HG03139 (cell line): Measurements from ENCODE around the gene XPO4.
"Not testable (repeated sequence)": the region's sequence is repeated elsewhere in the genome, so short reads cannot be mapped to it uniquely, and the experiment has no call there.

Source experiments
- ATAC-seq: cut with Tn5 transposase; IDR thresholded peaks from one replicate; pipeline ENCODE4 v1.9.1; 2021; ENCODE audit not compliant: unreplicated experiment

Gene XPO4

DNA sequence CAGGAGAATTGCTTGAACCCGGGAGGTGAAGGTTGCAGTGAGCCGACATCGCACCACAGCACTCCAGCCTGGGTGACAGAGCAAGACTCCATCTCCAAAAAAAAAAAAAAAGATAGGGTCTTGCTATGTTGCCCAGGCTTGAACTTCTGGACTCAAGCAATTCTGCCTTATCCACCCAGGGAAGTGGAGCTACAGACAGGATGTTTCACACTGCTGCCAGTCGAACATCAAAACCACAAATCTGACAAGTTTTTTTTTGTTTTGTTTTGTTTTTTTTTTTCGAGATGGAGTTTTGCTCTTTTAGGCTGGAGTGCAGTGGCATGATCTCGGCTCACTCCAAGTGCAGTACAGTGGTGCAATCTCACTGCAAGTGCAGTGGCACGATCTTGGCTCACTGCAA, 10.8 kb downstream of the XPO4 start:
- no peak for ATAC-seq

DNA sequence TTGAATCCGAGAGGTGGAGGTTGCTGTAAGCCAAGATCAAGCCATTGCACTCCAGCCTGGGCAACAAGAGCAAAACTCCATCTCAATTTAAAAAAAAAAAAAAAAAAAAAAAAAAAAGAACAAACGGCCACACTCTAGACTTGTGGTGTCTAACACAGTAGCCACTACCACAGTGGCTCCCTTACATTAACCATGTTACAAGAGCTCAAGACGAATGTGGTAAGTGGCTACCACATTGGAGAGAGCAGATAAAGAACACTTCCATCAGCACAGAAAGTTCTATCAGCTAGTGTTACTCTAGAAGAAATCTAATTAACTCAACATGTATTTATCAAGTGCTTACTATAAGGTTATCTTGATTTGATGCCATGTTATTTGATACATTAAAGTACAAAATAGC, 11.5 kb downstream of the XPO4 start:
- no peak for ATAC-seq

DNA sequence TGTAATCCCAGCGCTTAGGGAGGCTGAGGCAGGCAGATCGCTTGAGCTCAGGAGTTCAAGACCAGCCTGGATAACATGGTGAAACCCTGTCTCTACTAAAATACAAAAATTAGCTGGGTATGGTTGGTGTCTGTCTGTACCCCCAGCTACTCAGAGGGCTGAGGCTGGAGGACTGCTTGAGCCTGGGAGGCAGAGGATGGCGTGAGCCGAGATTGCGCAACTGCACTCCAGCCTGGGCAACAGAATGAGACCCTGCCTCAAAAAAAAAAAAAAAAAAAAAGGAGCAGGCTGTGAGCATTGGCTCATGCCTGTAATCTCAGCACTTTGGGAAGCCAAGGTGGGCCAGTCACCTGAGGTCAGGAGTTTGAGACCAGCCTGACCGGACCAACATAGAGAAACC, 12.0 kb downstream of the XPO4 start:
- not testable (repeated sequence) for ATAC-seq

DNA sequence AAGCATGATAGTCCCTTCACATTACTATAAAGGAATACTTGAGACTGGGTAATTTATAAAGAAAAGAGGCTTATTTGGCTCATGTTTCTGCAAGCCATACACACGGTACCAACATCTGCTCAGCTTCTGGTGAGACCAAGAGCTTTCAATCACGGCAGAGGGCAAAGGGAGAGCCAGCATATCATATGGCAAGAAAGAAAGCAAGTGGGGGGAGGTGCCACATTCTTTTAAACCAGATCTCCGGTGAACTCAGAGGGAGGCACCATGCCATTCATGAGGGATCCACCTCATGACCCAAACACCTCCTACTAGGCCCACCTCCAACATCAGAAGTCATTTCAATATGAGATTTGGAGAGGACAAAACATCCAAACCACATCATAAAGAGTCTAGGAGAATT, 20.3 kb downstream of the XPO4 start:
- ATAC-seq: no peak

DNA sequence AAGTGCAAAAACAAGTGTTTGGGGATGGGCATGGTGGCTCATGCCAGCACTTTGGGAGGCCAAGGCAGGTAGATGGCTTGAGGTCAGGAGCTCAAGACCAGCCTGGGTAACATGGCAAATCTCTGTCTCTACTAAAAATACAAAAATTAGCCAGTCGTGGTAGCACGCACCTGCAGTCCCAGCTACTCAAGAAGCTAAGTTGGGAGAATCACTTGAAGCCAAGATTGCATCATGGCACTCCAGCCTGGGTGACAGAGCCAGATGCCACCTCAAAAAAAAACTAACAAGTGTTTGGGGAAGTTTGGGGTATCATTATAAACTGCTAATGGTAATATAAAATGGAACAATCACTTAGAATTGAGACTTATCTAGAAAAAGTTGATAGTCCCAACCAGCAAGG, 24.6 kb downstream of the XPO4 start:
- no peak for ATAC-seq

DNA sequence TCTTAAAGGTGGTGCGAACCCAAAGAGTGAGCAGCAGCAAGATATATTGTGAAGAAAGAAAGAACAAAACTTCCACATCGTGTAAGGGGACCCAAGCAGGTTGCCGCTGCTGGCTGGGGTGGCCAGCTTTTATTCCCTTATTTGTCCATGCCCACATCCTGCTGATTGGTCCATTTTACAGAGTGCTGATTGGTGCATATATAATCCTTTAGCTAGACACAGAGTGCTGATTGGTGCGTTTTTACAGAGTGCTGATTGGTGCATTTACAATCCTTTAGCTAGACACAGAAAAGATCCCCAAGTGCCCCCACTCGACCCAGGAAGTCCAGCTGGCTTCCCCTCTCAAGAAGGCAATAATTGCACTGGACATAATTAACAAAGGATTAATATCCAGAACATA, 25.7 kb downstream of the XPO4 start:
- ATAC-seq: not testable (repeated sequence)

DNA sequence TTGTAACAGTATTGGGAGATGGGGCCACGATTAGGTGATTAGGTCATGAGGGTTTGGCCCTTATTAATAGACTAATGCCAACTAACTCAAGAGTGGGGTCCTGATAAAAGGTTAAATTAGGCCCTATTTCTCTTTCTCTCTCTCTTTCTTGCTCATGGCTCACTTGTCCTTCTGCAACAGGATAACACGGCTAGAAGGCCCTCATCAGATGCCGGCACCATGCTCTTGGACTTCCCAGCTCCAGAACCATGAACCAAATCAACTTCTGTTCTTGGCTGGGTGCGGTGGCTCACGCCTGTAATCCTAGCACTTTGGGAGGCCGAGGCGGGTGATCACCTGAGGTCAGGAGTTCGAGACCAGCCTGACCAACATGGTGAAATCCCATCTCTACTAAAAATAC, 28.1 kb downstream of the XPO4 start:
- ATAC-seq: not testable (repeated sequence)

DNA sequence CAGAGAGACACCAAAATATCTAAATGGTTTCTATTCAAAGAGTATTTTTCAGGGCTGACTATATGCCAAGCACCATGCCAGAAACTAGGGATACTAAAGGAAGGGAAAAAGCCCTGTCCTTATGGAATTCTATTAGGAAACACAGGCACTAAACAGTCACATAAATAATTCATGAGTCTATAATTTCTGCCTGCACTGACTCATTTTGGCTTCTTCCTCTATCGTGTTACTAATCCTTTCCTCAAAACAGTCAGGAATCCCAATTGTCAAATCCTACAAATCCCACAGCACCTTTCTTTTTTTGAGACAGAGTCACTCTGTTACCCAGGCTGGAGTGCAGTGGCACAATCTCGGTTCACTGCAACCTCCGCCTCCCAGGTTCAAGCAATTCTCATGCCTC, 29.2 kb downstream of the XPO4 start:
- no peak for ATAC-seq

DNA sequence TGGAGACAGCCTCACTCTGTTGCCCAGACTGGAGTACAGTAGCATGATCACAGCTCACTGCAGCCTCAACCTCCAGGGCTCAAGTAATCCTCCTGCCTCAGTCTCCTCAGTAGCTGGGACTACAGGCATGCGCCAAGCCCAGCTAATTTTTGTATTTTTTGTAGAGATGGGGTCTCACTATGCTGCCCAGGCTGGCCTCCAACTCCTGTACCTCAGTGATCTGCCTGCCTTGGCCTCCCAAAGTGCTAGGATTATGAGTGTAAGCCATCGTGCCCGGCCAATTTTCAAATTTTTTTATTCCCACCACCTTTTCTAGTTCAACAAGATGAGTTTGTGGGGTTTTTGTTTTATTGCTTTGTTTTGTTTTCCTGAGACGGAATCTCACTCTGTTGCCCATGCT, 31.7 kb downstream of the XPO4 start:
- ATAC-seq: no peak

DNA sequence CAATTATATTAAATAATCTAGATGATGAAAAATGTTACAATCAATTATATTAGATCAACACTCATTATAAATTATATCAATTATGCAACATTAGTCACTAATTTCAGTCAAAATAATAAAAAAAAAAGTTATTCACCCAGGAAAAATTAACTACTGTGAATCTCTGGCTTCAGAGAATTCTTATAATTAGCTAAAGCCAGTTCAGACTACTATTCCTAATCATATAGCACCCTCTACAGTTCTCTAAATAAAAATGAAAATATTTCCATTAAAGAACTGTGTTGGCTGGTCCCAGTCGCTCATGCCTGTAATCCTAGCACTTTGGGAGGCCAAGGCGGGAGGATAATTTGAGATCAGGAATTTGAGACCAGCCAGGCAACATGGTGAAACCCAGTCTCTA, 33.0 kb downstream of the XPO4 start:
- no peak for ATAC-seq

DNA sequence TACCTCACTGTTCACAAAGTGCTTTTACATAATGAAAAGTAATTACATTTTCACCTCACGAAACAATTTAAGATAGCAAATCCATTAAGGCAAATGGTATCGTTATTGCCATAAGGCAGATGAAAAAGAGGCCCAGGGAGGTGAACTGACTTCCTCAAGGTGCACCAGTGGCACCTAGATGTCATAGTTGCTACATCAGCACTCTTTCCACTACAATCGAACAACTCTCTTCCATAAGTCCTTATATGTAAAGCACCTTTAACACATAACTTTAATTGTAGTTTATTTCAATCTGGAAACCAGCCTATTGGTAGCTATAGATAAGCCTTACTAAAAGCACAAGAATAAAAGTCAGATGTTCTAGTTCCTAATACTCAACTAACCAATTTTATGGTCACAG, 35.1 kb downstream of the XPO4 start:
- ATAC-seq: no peak

DNA sequence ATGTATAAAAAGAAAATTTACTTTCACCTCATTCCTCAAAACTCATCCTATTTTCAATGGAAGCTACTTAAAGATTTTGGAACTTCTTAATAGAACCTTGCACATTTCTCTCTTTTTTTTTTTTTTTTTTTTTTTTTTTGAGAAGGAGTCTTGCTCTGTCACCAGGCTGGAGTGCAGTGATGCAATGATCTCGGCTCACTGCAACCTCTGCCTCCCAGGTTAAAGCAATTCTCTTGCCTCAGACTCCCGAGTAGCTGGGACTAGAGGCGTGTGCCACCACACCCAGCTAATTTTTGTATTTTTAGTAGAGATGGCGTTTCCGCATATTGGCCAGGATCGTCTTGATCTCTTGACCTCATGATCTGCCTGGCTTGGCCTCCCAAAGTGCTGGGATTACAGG, 40.9 kb downstream of the XPO4 start:
- not testable (repeated sequence) for ATAC-seq

DNA sequence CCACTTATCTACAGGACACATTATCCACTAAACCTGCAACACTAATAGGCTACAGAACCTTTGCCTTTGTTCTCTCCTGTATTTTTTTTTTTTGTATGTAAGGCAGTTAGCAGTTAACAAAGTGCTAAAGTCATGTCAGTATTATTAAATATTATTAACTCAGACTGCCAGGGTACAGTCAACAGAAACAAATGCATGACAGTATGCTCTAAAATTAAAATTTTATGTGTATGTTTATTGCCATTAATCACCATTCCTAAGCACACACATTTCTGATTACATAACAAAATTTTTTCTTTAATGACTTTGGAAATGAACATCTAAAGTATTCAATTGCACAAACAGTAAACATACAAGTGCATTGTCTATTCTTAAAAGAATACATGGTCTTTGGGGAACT, 41.7 kb downstream of the XPO4 start:
- ATAC-seq: no peak

DNA sequence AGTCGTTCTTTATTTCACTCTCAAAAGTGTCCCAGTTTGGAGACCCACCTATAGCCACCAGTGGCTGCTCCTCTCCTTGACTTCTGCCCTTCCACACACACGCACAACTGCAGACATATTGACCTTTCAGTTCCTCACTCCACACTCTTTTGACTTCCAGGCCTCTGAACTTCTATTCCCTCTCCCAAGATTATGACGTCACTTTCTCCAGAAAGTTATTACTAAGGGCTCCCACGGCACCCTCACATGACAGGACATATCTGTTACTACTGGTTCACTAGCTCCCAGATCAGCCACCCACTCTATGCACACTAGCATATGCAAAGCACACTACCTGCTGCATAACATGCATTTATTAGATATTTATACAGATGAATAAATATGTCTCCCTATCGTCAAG, 45.9 kb downstream of the XPO4 start:
- ATAC-seq: no peak

DNA sequence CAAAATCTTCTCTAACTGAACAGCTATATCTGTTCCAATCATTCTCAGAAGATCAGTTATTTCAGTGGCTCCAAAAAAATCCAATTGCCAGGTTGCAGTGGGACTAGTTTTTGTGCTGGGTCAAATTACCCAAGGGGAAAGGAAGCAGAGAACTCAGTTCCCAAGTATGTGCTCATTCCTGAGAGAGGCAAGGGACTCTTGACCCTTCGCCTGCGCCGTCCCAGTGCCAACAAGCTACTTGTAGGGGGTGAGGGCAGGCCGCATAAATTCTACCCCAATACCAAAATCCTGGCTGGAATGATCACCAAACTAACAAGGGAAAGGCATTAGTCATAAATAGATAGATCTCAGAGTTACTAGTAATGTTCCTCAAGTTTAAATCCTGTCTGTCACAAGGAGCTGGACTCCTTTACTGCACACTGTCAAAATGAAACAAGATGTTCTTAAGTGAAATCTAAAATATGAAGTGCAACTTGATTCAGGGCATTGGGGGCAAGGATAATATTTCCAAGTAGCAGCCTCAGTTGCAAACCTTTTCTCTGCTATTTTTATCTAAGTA, 50.6 kb downstream of the XPO4 start:
- ATAC-seq: no peak

DNA sequence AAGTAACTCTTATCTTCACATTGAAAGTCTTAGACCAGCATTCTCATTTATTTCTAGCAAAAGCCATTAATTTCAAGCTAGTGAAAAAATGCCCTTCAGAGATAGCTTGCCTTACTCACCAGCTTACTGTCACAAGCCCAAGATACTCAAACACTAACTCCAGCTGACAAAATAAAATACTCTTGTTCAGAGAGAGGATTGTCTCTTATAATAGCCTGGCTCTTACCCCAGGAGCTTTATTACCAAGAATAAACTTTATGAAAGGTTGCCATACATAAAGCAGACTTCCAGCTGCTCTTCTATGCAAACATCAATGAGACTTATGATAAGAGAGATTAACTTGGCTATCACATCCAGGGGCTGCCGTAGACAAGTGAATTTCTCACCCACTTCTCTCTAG, 53.6 kb downstream of the XPO4 start:
- no peak for ATAC-seq

DNA sequence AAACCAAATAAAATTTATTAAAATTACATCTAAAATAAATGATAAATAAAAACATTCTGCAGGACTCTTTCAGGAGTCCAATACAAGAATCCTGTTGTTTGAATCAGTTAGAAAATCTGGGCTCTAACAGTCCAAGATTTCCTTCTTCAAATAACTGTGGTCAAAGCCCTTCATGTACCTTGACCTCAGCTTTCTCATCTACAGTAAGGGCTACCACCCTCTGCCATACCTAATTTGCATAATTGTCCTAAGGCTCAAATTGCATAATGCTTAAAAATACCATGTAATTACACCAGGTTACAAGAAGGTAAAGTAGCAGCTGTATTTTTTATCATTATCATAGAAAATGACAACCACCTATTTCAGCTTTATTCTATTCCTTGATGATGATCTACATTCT, 54.3 kb downstream of the XPO4 start:
- no peak for ATAC-seq

DNA sequence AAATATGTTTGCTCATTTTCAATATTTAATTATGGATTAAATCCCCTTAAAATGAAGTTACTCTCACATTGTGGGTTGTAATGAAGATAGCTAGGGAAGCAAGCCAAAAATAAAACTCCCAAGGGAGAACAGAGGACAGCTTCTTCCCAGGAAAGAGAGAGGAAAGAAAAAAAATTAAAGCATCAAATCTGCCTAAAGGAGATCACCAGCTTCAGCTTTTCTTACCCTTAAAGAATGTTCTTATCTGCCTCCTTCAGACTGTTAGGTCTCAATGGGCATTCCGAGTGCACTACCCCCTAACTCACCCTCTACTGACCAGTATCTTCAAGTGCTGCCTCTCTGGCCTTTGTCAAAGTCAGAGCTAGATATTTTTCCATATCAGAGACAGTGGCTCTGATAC, 55.2 kb downstream of the XPO4 start:
- no peak for ATAC-seq

DNA sequence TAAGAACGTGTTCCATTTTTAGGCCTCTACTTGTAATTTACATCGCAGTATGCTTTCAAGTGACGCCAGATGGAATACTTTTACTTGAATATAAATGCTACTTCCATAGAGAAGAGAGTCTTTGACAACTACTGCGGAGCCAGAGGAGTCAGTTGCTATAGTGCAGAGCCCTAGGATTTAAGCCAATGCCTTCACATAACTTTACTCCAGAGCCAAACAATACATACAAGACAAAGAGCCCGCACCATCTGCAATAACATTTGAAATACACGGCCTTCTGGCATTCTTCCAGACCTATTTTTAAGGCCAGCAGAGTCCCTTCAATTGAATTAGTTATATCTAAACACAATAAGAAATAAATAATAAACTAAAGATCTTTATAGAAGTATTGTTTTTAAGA, 59.4 kb downstream of the XPO4 start:
- no peak for ATAC-seq

DNA sequence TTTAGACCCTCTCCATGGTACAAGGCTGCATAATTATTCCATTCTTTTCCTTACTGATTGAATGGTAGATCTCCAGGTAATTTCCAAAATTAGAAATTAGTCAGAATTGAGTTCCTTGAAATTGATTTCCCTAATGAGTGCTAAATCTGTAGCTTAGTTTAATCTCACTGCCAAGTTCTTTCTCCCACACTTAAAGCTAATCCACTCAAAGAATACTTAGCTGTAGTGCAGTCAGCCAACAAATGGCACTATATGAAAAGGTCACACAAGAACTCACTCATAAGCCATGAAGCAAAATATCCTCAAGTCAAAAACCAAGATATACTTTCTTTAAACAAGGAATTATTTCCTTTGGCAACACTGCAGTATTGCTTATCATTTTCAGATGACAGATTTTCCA, 62.0 kb downstream of the XPO4 start:
- ATAC-seq: no peak

DNA sequence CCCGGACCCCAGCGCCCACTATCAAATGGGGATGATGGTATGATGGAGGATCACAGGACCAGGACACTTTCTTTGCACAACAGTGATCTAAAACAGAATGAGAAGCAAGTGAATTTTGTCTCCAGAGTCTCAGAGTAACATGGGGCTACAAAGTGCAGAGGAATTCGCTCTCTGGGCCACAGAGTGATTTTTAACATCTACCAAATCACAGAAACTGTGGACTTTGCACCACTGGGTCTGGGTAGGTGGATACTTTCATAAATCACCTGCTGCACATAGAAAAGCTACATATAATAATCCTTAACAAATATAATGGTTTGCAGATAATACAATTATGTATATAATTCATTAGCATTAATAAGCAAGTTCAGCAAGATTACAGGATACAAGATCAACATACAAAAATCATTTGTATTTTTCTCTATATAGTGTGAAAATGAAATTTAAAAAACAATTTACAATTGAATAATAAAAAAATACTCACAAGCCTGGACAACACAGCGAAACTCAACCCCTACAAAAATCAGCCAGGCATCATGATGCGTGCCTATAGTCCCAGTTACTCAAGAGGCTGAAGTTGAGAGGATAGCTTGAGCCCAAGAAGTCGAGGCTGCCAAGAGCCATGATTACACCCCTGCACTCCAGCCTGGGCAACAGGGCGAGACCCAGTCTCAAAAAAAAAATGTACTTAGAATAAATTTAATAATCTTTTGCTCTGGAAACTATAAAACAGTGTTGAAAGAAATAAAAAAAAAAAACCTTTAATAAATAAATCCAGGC, 68.5 kb downstream of the XPO4 start:
- ATAC-seq: no peak

DNA sequence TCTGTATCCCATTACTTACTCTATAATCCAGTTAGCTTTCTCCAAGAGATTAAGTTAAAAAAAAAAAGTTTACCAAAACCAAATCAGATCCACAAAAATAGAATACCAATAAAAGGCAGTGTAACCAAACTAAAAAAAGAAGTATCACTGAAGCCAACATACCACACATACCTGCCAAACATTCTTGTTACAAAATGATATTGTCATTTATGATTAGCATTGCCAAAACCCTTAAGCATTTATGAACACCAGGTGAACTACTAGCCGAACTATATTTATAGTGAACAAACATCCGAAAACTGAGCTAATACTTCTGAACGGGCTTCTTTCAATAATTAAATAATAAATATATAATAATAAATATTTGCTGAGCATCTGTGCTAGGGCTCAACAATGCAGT, 69.7 kb downstream of the XPO4 start:
- ATAC-seq: no peak

DNA sequence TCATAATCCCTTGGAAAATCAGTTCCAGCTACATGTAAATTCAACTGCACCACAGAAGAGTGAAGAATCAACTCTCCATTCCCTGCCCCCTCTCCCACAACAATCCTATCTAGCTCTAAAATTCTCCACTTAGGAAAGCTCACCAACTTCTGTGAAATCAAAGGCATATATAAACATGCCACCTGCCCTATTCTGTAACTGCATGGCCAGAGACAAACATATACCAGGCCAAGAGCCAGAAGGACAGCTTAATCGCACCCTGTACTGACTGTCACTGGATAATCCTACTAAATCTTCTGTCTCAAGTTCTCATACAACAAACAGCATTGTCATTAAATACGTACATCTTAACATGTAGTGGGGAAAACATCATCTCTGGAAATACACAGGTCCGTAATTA, 70.6 kb downstream of the XPO4 start:
- no peak for ATAC-seq
